Ramos (cell line): ENCODE data around the gene THAP7.

Source experiments
- in situ Hi-C: fragments of 300-500 bp; cut with MboI; formaldehyde crosslinking; loops from one replicate; pipeline ENCODE4 v1.14.3; 2022; ENCODE audit warnings: low sequenced_read_pairs; ENCODE audit not compliant: unreplicated experiment

The THAP7 gene

GRCh38 chr22:20995329-20996030 lies 6.4 kb downstream of the THAP7 start:
- in situ Hi-C loops, result no loop called here

DNA sequence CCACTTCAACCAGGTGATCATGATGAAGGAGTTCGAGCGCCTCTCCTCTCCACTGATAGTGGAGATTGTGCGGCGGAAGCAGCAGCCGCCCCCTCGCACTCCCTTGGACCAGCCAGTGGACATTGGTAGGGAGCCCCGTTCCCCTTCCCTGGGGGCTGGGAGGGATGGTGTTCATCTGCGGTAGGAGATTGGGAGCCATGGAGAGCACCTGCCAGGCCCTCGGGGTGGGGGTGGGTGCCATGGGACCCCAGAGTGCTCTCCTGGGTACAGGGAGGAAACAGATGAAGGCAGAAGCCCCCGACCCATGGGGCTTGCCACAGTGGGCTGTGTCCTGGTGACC lies 7.0 kb downstream of the THAP7 start:
- in situ Hi-C loops, result no loop called here

DNA sequence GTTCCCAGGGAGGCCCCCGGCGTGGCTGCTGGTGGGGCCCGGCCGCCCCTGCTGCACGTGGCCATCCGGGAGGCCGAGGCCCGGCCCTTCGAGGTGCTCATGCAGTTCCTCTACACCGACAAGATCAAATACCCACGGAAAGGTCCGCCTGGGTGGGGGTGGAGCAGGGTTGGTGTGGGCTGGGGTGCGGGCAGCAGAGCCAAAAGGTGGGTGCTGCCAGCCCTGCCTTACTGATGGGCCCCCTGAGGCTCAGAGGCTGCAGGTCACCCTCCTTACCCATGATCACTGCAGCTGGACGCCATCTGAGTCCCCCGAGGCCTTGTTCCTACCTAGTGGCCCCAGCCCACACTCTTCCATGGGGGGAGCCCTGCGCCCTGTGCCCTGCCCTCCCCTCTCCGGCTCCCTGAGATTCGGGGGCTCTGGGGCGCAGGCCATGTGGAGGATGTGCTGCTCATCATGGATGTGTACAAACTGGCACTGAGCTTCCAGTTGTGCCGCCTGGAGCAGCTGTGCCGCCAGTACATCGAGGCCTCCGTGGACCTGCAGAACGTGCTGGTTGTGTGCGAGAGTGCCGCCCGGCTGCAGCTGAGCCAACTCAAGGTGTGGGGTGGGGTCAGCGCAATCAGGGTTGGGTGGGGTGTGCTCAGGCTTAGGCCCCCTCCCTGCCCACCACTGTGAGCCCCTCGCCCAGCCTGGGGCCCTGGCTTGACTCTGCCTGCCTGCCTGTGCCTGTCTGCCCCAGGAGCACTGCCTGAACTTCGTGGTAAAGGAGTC lies 7.6 kb downstream of the THAP7 start:
- in situ Hi-C loops, result no loop called here

GRCh38 chr22:20993304-20994127 lies 8.4 kb downstream of the THAP7 start:
- in situ Hi-C loops, result no loop called here

- in situ Hi-C loops, result no loop called here
Observed at GRCh38 chr22:20992456-20993303, 9.2 kb downstream of the THAP7 start.

DNA sequence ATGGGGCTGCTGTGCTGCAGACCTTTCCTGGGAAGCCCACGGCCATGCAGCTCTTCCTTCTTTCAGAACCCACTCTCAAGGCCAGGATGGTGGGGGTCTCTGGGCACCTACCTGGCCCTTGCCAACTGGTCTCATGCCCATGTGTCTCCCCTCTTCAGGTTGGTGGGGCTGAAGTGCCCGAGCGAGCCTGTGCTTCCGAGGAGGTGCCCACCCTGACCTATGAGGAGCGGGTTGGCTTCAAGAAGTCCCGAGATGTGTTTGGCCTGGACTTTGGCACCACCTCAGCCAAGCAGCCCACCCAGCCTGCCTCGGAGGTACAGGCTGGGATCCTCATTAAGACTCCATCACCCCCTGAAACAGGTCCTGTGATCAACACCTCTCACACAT lies 9.9 kb downstream of the THAP7 start:
- in situ Hi-C loops, result no loop called here

DNA sequence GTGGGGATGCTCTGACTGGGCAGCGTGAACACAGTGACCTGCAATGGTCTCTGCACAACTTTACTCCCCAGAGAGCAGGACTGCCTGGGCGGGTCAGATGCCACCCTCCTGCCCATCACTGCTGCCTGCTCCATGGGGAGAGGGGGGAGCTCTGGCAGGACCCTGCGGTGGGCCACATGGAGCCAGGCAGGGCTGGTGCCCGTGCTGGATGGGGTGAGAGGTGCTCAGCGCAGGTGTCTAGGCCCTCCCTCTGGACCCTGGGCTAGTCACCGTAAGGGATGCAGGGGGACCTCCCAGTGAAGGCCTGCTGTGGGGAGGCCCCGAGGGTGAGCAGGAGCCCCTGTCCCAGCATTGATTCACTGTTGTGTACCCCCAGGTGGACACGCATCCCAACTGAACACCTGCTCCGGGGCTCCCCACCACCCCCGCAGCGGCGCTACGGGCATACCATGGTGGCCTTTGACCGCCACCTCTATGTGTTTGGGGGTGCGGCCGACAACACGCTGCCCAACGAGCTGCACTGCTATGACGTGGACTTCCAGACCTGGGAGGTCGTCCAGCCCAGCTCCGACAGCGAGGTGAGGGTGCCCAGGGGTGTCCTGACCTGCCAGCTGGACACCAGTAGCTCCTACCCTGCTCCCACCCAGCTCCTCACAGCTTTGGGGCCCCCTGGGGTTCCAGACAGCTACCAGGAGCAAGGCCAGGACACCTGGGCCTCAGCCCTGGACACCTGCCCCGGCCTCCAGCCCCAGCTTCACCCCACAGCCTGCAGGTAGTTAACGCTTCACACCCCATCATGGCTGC lies 10.5 kb downstream of the THAP7 start:
- in situ Hi-C loops, result no loop called here

DNA sequence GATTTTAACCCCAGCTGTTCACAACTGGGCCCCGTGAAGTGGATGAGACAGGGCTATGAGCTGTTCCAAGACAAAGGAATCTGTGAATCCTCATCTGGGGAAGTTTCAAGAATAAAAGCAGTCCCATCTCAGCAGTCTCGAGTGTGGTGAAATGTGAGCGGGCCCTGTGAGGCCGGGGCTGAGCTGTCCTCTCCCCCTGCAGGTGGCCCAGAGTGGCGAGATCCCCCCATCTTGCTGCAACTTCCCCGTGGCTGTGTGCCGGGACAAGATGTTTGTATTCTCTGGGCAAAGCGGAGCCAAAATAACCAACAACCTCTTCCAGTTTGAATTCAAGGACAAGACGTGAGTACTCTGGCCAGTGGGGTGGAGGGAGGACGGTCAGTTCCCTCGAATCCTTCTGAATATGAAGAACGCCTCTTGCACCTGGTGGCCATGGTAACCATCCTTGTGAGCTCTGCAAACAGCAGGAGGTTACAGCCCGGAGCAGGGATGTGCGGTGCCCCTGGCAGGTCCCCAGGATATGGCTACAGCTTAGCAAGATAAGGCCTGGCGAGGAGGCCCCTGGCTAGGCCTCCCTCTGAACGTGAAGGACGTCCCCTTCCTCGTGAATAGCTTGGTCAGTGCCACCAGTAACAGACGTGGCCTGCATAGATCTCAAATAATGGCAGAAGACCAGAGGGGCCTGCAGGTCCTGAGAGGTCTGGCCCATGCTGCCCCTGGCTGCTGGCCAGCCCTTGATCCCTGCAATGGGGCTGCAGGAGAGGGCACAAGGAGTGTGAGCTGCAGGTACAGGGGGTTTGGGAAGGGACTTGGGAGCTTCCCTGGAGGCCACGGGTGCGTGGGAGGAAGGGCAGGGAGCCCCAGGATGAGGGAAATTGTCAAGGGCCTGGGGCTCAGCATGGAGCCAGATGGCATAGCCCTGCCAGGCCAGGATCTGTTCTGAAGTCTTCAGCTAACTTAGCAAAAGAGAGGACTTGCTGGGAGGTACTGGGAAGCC lies 11.4 kb downstream of the THAP7 start:
- in situ Hi-C loops, result no loop called here

DNA sequence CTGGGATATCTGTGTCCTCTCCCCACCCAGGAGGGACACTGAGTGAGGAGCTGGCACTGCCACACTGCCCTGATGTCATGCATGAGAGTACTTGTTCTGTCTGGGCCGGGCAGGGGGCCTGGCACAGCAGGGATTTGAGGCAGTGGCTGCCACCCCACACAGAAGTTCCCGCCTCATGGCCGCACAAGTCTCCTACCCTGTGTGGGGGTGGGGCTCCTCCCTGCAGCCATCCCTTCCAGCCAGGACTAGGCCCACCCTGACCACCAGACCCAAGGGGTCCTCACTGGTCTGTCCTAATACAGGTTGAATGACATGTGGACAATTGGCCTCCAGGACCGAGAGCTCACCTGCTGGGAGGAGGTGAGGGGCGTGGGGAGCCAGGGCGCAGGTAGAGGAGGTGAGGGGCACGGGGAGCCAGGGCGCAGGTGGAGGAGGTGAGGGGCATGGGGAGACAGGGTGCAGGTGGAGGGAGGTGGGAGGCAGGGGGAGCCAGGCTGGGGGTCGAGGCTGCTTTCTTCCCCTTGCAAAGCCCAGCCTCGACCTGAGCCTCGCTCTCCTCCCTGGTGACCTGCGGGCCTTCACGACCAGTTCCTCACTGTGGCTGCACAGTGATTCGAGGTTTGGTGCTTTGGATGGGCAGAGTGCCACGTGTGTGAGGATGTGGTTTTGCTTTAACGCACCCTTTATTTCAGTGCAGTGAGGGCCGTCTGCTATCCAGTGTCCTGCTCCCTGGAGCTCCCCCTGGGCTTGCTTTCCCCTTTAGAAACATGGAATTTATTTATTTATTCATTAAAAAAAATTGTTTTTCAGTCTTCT lies 12.4 kb downstream of the THAP7 start:
- in situ Hi-C loops, result no loop called here

DNA sequence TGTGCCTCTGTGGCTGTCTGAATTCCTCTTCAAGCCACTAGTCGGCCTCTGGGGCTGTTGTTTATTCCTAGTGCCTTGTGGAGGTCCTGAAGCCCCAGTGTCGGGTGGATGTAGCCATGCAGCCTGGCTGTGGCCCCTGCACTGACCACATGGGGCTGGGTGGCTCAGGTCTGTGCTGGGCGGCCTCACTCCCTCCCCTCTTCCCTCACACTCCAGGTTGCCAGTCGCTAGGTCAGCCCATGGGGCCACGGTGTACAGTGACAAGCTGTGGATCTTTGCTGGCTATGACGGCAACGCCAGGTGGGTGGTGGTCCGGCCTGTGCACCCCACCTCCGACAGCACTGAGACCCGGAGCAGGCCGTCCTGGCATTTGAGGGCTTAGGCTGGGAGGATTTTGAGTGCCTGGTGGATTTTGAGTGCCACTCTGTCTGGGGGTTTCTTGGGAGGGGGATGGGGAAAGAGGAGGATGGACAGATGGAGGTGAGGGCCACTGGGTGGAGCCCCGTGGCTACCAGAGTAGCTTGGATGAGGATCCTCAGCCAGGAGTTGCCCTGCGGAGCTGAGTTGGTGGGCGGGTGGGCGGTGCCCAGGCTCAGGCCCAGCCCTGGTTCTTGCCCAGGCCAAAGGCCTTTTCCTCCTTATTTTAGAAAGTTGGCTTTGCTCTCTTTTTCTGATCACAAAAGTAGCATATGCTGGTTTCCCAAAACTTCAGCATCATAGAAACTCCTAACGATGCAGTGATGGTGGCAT lies 13.2 kb downstream of the THAP7 start:
- in situ Hi-C loops, result no loop called here

- in situ Hi-C loops, result no loop called here
Observed at GRCh38 chr22:20987375-20987774, 14.5 kb downstream of the THAP7 start.

DNA sequence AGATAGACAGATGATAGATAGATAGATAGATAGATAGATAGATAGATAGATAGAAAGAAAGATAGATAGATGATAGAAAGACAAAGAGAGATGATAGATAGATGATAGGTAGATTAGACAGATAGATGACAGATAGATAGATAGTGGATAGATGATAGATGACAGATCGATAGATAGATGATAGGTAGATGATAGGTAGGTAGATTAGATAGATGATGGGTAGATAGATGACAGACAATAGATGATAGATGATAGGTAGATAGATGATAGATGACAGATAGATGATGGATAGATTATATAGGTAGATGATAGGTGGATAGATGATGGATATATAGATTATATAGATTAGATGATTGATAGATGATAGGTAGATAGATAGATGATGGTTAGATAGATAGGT lies 15.6 kb downstream of the THAP7 start:
- in situ Hi-C loops, result no loop called here

- in situ Hi-C loops, result no loop called here
Observed at GRCh38 chr22:20985720-20986119, 16.2 kb downstream of the THAP7 start.

GRCh38 chr22:20983081-20983771 lies 18.7 kb downstream of the THAP7 start:
- in situ Hi-C loops, result no loop called here

GRCh38 chr22:20982563-20982882 lies 19.4 kb downstream of the THAP7 start:
- in situ Hi-C loops, result no loop called here

GRCh38 chr22:20981787-20982562 lies 19.9 kb downstream of the THAP7 start, which contains the start of gene LZTR1:
LZTR1 (plus strand) TSS chr22:20982297; CDS start chr22:20982372, 75 bp downstream.
- in situ Hi-C loops, result no loop called here
